Activated naive CD8-positive, alpha-beta T cell treated with anti-CD3 and anti-CD28 coated beads, Interleukin-2, amount 10 ng/mL, durations not matched to agents 7 days and 5 days (primary cell): ENCODE results near the gene TIMM23B. TPM values are rescaled to one million over a fixed set of nuclear protein-coding genes. Genes with fewer than 3 reads are reported as not detected.
"Not testable (repeated sequence)": the region's sequence is repeated elsewhere in the genome, so short reads cannot be mapped to it uniquely, and the experiment has no call there.

Experiments used
- ATAC-seq: fragments of 150-1000 bp; cut with Tn5 transposase; one replicate; pipeline ENCODE4 v1.10.0; 2021; ENCODE audit warnings: low read depth, moderate library complexity
- POLR2A ChIA-PET: fragments of 350-600 bp; sonication (Branson Sonifier 250); formaldehyde crosslinking; loops from one replicate; lab custom pipeline; 2021; ENCODE audit warnings: antibody characterized with exemption; lab: Charles Lee
- DNase-seq: peaks from one replicate; pipeline ENCODE4 v3.0.0; 2021
- H3K27ac Mint-ChIP-seq: one replicate; pipeline ENCODE4 v1.8.0; 2022; ENCODE audit warnings: mild to moderate bottlenecking, mixed read lengths
- H3K27me3 Mint-ChIP-seq: one replicate; pipeline ENCODE4 v1.8.0; 2022; ENCODE audit warnings: mild to moderate bottlenecking, moderate library complexity, mixed read lengths
- H3K36me3 Mint-ChIP-seq: one replicate; pipeline ENCODE4 v1.8.0; 2021; ENCODE audit warnings: mild to moderate bottlenecking, mixed read lengths
- H3K4me1 Mint-ChIP-seq: one replicate; pipeline ENCODE4 v1.8.0; 2021; ENCODE audit warnings: mixed read lengths
- H3K4me3 Mint-ChIP-seq: one replicate; pipeline ENCODE4 v1.8.0; 2022; ENCODE audit warnings: mild to moderate bottlenecking, moderate library complexity, mixed read lengths
- H3K9me3 Mint-ChIP-seq: one replicate; pipeline ENCODE4 v1.8.0; 2021; ENCODE audit warnings: mixed read lengths
- total RNA-seq, 2 experiments: library from RNA; stranded (reverse); gene quantifications; one replicate each; pipeline ENCODE4 v1.2.3, GENCODE V29; 2021

TIMM23B gene
- total RNA-seq, 2 experiments from 2014 or later: 19.2 to 21.1 TPM

DNA sequence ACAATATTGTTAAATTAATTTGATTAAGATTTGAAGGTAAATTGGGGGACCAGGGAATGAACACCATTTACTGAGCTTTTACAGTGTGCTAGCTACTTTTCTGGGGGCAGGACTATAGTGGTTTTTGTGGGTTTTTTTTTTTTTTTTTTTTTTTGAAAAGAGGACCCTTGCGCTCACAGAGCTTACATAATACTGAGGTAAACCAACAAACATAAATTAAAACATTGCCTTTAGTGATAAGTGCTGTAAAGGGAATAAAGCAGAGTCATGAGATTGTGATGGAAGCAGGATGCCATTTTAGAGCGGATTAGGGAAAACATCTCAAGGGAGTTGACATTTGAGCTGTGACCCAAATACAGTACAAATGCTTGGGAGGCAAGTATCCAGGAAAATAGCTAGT, 1.8 kb downstream of the TIMM23B start:
- H3K27me3 Mint-ChIP-seq, H3K27ac Mint-ChIP-seq, DNase-seq, ATAC-seq, H3K9me3 Mint-ChIP-seq, POLR2A ChIA-PET: not testable (repeated sequence)
- H3K36me3 Mint-ChIP-seq: peaks cover 14% of the 10 kb centered on the region
- H3K4me3 Mint-ChIP-seq: peak overlapping the region; percentile 16
- H3K4me1 Mint-ChIP-seq: peaks cover 21% of the 10 kb centered on the region

DNA sequence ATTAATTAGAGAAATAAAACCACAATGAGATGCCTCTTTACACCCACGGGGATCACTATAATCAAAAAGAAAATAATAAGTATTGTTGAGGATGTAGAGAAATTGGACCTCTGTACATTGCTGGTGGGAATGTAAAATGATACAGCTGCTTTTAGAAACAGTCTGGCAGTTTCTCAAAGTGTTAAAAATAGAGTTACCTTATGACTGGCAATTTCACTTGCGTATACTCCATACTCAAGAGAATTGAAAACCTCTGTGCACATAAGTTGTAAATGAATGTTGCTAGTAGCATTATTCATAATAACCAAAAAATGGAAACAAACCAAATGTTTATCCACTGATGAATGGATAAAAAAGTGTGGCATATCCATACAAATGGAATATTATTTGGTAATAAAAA, 6.3 kb downstream of the TIMM23B start:
- H3K27ac Mint-ChIP-seq, H3K9me3 Mint-ChIP-seq, ATAC-seq, H3K4me3 Mint-ChIP-seq, H3K4me1 Mint-ChIP-seq, H3K27me3 Mint-ChIP-seq, POLR2A ChIA-PET, DNase-seq: not testable (repeated sequence)
- H3K36me3 Mint-ChIP-seq: peaks cover 13% of the 10 kb centered on the region

DNA sequence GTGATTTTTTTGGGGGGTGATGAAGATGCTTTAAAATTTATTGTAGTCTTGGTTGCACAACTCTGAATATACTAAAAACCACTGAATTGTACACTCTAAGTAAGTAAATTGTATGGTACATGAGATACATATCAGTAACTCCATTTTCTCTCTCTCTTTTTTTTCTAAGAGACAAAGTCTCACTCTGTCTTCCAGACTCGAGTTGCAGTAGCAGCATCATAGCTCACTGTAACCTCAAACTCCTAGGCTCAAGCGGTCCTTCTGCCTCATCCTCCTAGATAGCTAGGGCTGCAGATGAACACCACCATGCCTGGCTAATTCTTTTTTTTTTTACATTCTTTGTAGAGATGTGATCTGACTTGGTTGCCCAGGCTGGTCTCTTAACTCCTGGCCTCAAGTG, 6.9 kb downstream of the TIMM23B start:
- POLR2A ChIA-PET, H3K4me3 Mint-ChIP-seq, H3K27me3 Mint-ChIP-seq, ATAC-seq, H3K9me3 Mint-ChIP-seq, H3K4me1 Mint-ChIP-seq, H3K27ac Mint-ChIP-seq, DNase-seq: not testable (repeated sequence)
- H3K36me3 Mint-ChIP-seq: peaks cover 13% of the 10 kb centered on the region

DNA sequence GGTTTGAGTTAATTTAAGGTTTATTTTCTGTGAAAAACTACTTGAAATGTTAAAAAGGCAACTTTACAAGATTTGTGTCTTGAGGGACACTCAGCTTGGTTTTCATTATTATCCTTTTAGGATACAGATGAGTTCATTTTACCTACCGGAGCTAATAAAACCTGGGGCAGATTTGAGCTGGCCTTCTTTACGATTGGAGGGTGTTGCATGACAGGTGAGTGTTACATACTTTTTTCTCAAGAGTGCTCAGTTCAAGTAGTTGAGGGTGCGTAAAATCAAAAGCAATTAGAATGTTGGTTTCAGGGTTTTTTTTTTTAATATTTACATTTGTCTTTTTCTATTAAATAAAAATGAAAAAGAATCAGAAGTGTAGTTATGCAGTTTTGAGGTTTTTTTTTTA, 10.2 kb downstream of the TIMM23B start:
- POLR2A ChIA-PET, H3K27ac Mint-ChIP-seq, H3K4me1 Mint-ChIP-seq, DNase-seq, H3K27me3 Mint-ChIP-seq, H3K36me3 Mint-ChIP-seq, H3K4me3 Mint-ChIP-seq, ATAC-seq, H3K9me3 Mint-ChIP-seq: not testable (repeated sequence)

DNA sequence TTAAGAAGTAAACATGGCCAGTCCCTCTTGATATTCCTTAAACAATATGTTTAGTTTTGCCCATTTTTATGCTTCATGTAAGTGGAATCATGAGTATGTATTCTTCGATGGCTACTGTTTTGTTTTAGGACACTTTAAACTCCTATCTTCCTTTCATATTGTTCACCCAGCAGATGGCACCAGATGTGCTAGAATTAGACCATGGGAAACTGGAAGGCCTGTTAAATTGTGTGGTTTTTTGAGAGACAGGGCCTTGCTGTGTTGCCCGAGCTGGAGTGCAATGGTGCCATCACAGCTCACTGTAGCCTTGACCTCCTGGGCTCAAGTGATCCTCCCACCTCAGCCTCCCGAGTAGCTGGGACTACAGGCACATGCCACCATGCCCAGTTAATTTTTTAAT, 11.3 kb downstream of the TIMM23B start:
- DNase-seq, H3K9me3 Mint-ChIP-seq, POLR2A ChIA-PET, H3K27ac Mint-ChIP-seq, H3K36me3 Mint-ChIP-seq, H3K27me3 Mint-ChIP-seq, H3K4me1 Mint-ChIP-seq, ATAC-seq, H3K4me3 Mint-ChIP-seq: not testable (repeated sequence)

DNA sequence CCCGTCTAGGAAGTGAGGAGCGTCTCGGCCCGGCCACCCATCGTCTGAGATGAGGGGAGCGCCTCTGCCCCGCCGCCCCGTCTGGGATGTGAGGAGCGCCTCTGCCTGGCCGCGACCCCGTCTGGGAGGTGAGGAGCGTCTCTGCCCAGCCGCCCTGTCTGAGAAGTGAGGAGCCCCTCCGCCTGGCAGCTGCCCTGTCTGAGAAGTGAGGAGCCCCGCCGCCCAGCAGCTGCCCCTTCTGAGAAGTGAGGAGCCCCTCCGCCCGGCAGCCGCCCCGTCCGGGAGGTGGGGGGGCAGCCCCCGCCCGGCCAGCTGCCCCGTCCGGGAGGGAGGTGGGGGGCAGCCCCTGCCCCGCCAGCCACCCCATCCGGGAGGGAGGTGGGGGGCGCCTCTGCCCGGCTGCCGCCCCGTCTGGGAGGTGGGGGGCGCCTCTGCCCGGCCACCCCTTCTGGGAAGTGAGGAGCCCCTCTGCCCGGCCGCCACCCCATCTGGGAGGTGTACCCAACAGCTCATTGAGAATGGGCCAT, 28.5 kb downstream of the TIMM23B start:
- H3K4me3 Mint-ChIP-seq, DNase-seq, POLR2A ChIA-PET, H3K4me1 Mint-ChIP-seq, H3K9me3 Mint-ChIP-seq, ATAC-seq, H3K27ac Mint-ChIP-seq, H3K27me3 Mint-ChIP-seq, H3K36me3 Mint-ChIP-seq: not testable (repeated sequence)

DNA sequence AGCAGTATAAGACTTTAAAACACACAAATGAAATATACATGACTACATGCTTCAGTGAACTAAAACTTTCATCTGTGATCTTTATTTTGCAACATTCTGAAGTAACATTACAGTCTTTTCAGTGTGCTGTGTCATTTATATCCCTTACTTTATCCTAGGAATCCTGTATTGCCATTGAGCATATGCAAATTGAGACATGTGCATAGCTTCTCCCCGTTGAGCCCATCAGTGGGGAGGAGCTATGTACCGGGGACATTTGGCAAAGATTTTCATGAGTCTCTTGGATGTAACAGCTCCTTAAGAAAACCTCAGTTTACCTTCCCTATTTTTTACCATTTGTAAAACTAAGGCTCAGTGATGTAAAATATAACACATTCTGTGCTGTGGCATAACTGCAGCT, 29.6 kb downstream of the TIMM23B start:
- H3K9me3 Mint-ChIP-seq, H3K36me3 Mint-ChIP-seq, H3K27ac Mint-ChIP-seq, H3K27me3 Mint-ChIP-seq, H3K4me1 Mint-ChIP-seq, DNase-seq, ATAC-seq, H3K4me3 Mint-ChIP-seq, POLR2A ChIA-PET: not testable (repeated sequence)

DNA sequence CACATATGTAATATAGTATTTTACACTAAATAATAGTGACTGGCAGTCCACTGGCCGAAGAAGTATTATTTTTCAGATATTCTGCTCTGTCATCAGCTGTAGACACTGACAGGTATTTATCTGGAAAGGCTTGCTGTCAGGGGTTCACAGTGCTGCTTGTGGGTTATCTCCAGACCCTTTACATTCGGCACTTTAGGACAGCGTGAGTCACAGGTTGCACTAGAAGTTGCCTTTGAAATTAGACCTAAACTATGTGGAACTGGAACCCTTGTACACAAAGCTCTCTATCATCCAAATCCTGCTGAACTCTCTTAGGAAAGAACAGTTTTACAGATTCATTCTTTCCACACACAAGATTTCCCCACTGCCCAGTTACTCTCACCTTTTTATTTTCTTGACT, 30.2 kb downstream of the TIMM23B start:
- POLR2A ChIA-PET, H3K4me1 Mint-ChIP-seq, DNase-seq, ATAC-seq, H3K27me3 Mint-ChIP-seq, H3K27ac Mint-ChIP-seq, H3K4me3 Mint-ChIP-seq, H3K36me3 Mint-ChIP-seq, H3K9me3 Mint-ChIP-seq: not testable (repeated sequence)

DNA sequence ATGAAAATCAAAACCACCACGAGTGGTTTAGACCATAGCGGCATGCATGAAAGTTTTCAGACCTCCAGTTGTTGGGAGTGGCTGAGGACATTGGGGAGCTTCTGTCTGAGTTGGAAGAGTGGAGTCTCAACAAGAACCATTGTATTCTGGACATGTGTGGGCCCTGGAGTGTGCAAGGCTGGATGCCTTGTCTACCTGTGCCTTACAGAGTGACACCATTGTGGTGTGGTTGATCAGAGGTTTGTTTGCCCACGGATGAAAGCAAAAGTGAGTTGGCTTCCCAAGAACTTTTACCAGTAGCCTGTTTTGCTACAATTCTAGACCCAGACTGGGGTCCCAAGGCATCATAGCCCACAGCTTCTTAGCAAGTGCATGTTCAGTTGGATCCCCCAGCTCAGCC, 35.9 kb downstream of the TIMM23B start:
- not testable (repeated sequence) for ATAC-seq

DNA sequence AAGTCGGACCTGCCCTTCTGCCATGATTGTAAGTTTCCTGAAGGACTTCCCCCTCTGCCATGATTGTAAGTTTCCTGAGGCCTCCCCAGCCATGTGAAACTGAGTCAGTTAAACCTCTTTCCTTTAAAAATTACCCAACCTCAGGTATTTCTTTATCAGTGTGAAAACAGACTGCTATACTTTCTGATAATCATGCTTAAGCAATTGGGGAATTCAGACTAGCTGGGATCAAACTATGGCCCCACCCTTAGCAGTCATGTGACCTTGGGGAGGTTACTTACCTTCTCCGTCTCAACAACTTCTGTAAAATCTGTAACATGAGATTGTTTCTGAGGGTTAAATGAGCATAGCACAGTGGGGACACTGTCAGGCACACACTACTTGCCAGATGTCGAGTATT, 45.4 kb downstream of the TIMM23B start:
- H3K4me3 Mint-ChIP-seq, H3K9me3 Mint-ChIP-seq, H3K27ac Mint-ChIP-seq, POLR2A ChIA-PET, H3K27me3 Mint-ChIP-seq, H3K4me1 Mint-ChIP-seq, H3K36me3 Mint-ChIP-seq, DNase-seq, ATAC-seq: not testable (repeated sequence)

More for the DNA sequence above, 35.9 kb downstream of the TIMM23B start:
- H3K27me3 Mint-ChIP-seq, H3K27ac Mint-ChIP-seq, H3K9me3 Mint-ChIP-seq, DNase-seq, POLR2A ChIA-PET, H3K4me1 Mint-ChIP-seq, H3K36me3 Mint-ChIP-seq, H3K4me3 Mint-ChIP-seq: not testable (repeated sequence)

DNA sequence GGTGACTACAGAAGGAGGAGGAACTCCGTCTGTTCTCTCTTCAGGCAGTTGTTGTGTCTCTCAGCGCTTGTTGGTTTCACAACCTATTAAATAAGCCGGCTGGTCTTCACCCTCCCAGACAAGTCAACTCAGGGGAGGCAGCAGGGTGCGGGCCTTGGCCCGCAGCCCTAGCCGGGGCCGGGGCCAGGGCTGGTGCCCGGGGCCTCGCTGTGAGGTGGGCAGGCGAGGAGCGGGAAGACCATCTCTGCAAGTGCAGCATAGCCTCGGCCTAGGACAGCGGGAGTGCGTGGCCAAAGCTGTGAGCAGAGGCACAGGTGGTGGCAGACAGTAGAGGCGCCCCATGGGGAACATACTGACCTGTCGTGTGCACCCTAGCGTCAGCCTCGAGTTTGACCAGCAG, 46.5 kb downstream of the TIMM23B start, which contains the start of gene AGAP6:
AGAP6 (plus strand) TSS at position 31 of the 400 bp plus-strand sequence; CDS start at position 341, 310 bp downstream.
- not testable (repeated sequence) for H3K27ac Mint-ChIP-seq

DNA sequence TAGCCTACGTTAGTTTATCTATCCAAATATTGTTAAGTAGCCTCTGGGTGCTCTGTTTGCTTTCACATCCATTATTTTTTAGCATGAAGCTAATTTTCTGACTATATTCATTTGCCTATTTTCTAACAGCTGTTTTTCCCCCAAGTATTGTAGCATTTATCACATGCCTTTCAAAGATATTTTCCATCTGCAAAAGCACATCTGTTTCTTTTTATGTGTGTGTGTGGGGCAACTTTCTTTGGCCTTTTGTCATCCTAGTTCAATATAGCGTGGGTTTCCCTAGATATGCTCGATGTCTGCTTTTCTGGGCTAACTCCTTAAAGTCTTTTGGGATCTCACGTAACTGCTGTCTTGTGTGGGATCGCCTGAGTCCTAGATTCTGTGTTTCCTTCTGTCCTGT, 53.5 kb downstream of the TIMM23B start:
- POLR2A ChIA-PET, H3K4me3 Mint-ChIP-seq, H3K36me3 Mint-ChIP-seq, ATAC-seq, H3K9me3 Mint-ChIP-seq, H3K4me1 Mint-ChIP-seq, H3K27ac Mint-ChIP-seq, H3K27me3 Mint-ChIP-seq, DNase-seq: not testable (repeated sequence)

More for the DNA sequence above, 46.5 kb downstream of the TIMM23B start, which contains the start of gene AGAP6:
- H3K27me3 Mint-ChIP-seq, H3K4me3 Mint-ChIP-seq, POLR2A ChIA-PET, H3K36me3 Mint-ChIP-seq, H3K4me1 Mint-ChIP-seq, ATAC-seq, DNase-seq, H3K9me3 Mint-ChIP-seq: not testable (repeated sequence)

DNA sequence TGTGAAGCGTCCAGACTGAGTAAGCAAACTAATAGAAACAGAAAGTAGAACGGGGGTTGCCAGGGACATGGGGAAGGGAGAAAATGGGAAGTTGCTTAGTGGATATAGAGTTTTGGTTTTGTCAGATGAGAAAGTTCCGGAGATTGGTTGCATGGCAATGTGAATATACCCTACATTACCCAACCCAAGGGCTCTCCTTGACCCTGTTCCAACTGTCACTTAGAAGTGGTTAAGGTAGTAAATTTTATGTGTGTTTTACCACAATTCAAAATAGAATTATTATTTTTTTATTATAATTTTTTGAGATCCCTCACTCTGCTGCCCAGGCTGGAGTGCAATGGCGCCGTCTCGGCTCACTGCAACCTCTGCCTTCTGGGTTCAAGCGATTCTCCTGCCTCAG, 72.2 kb downstream of the TIMM23B start:
- H3K27me3 Mint-ChIP-seq, ATAC-seq, H3K27ac Mint-ChIP-seq, H3K36me3 Mint-ChIP-seq, H3K4me3 Mint-ChIP-seq, POLR2A ChIA-PET, H3K4me1 Mint-ChIP-seq, DNase-seq, H3K9me3 Mint-ChIP-seq: not testable (repeated sequence)

DNA sequence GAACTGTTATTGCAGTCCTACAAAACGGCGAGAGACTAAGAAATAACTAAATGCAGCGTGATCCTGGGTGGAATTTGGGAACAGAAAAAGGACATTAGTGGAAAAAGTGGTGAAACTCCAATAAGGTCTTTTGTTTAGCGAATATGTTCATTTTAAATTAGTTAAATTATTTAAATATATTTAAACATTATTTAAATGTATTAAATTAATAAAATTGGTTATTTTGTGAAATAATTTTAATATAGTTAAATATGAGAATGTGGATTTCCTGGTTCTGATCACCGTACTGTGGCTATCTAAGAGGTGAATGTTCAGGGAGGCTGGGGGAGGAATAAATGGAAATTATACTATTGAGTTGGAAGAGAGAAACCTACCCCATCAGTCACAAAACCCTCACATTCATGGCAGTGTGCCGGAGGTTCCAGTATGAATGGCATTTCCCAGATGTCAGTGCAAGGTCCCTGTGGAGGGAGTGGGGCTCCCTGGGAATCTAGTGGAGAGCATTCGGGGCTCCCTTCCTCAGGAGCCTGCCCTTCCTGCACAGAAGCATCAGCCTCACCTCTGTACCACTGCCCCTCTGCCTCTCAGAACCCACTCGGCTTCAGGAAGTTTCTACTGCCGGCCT, 73.9 kb downstream of the TIMM23B start:
- POLR2A ChIA-PET, H3K36me3 Mint-ChIP-seq, H3K27me3 Mint-ChIP-seq, H3K27ac Mint-ChIP-seq, H3K9me3 Mint-ChIP-seq, H3K4me3 Mint-ChIP-seq, DNase-seq, H3K4me1 Mint-ChIP-seq, ATAC-seq: not testable (repeated sequence)
